ENCODE measurements around the gene RASSF5. TPM values are rescaled to one million over a fixed set of nuclear protein-coding genes. Genes with fewer than 3 reads are reported as not detected.

Gene RASSF5
- total and polyA plus RNA-seq, 3 donors from 2014 or later: 4.3 to 8.4 (median 5.9) TPM

- WGBS, 2 donors: 96 to 99% methylated on average over 7 of the region's 7 CpGs
- H3K4me3 ChIP-seq: no peak overlapping the region
- H3K36me3 ChIP-seq (ENCODE audit: low read depth, missing control alignments): no peaks in the 10 kb centered on the region
- peaks cover 12% of the 10 kb centered on the region for H3K4me1 ChIP-seq
- no peak for DNase-seq
- intact Hi-C loops (cut with DNase I; ENCODE audit: low total_unique reads): no loop called here
- H3K9me3 ChIP-seq: no peaks in the 10 kb centered on the region
- no peaks in the 10 kb centered on the region for H3K27me3 ChIP-seq
- no peak for TF ChIP-seq POLR2A (IDR thresholded peaks at IDR 0.05)
- TF ChIP-seq, protein P1, sequence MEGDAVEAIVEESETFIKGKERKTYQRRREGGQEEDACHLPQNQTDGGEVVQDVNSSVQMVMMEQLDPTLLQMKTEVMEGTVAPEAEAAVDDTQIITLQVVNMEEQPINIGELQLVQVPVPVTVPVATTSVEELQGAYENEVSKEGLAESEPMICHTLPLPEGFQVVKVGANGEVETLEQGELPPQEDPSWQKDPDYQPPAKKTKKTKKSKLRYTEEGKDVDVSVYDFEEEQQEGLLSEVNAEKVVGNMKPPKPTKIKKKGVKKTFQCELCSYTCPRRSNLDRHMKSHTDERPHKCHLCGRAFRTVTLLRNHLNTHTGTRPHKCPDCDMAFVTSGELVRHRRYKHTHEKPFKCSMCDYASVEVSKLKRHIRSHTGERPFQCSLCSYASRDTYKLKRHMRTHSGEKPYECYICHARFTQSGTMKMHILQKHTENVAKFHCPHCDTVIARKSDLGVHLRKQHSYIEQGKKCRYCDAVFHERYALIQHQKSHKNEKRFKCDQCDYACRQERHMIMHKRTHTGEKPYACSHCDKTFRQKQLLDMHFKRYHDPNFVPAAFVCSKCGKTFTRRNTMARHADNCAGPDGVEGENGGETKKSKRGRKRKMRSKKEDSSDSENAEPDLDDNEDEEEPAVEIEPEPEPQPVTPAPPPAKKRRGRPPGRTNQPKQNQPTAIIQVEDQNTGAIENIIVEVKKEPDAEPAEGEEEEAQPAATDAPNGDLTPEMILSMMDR (IDR thresholded peaks at IDR 0.05): no peak
- no peak overlapping the region for H3K27ac ChIP-seq
Measured at GRCh38 chr1:206541236-206541833, 34.0 kb downstream of the RASSF5 start.

DNA sequence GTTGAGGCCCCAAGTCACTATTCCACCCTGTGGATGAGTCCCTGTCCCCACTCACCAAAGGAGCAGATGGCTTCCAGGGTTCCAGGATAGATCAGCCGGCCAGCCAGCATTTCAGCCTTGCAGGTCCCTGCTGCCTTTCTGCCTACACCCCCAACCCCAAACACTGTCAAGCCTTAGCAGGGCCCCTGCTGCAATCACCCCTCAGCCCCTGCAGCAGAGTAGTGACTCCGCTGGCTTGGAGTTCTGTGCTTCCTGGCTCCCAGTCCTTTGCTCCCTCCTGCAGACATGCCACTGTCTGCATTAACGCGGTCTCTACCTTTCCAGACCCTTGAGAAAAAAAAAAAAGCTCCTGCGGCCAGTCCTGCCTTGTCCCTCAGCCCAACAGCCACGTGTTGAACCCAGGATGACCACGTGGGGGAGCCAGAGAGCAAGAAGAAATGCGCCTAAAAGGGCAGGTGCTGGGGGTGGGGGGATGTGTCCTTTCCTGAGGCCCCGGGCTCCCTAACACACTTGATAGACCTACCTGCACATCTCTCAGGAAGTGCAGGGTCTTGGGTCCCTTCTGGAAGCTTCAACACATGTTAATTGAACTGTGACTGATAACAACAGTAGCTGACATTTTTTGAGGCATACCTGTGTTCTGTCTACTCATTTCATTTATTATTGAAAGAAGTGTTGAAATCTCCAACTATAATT lies 37.4 kb downstream of the RASSF5 start:
- Histone ChIP-seq H3K36me3 (ENCODE audit: low read depth, missing control alignments) (no peaks in the 10 kb centered on the region), H3K4me1 (peaks cover 11% of the 10 kb centered on the region), H3K27me3 (no peaks in the 10 kb centered on the region), H3K9me3 (no peaks in the 10 kb centered on the region), H3K4me3 (no peak overlapping the region), H3K27ac (no peak overlapping the region)
- TF ChIP-seq POLR2A (IDR thresholded peaks at IDR 0.05): no peak
- TF ChIP-seq, protein P1 (IDR thresholded peaks at IDR 0.05): peak; percentile 56 to 86 (median 60)
- DNase-seq: peak; percentile 79
- intact Hi-C loops (cut with DNase I; ENCODE audit: low total_unique reads): no loop called here
- WGBS, 2 donors: 18 to 28% methylated on average over 9 of the region's 9 CpGs

GRCh38 chr1:206545351-206545750 lies 38.0 kb downstream of the RASSF5 start:
- intact Hi-C loops (cut with DNase I; ENCODE audit: low total_unique reads): no loop called here
- TF ChIP-seq, protein P1 (IDR thresholded peaks at IDR 0.05): no peak
- TF ChIP-seq POLR2A (IDR thresholded peaks at IDR 0.05): no peak

GRCh38 chr1:206547104-206547503 lies 39.8 kb downstream of the RASSF5 start:
- no peak overlapping the region for H3K27ac ChIP-seq
- H3K27me3 ChIP-seq: no peaks in the 10 kb centered on the region
- H3K36me3 ChIP-seq (ENCODE audit: low read depth, missing control alignments): no peaks in the 10 kb centered on the region
- intact Hi-C loops (cut with DNase I; ENCODE audit: low total_unique reads): no loop called here
- no peak overlapping the region for H3K4me3 ChIP-seq
- no peaks in the 10 kb centered on the region for H3K9me3 ChIP-seq
- WGBS, 2 donors: 78 to 86% methylated on average over 7 of the region's 7 CpGs
- no peak for DNase-seq
- TF ChIP-seq, protein P1 (IDR thresholded peaks at IDR 0.05): no peak
- no peak for TF ChIP-seq POLR2A (IDR thresholded peaks at IDR 0.05)
- H3K4me1 ChIP-seq: no peaks in the 10 kb centered on the region

More at GRCh38 chr1:206545351-206545750, 38.0 kb downstream of the RASSF5 start:
- WGBS, 2 donors: 94 to 100% methylated on average over 1 of the region's 1 CpG
- Histone ChIP-seq H3K4me3 (no peak overlapping the region), H3K27ac (no peak overlapping the region), H3K4me1 (peaks cover 4% of the 10 kb centered on the region), H3K9me3 (no peaks in the 10 kb centered on the region), H3K27me3 (no peaks in the 10 kb centered on the region), H3K36me3 (ENCODE audit: low read depth, missing control alignments) (no peaks in the 10 kb centered on the region)
- DNase-seq: no peak
